H1 (cell line): ENCODE measurements around the gene LRBA. TPM values are rescaled to one million over a fixed set of nuclear protein-coding genes. Genes with fewer than 3 reads are reported as not detected.

Experiments
- CTCF ChIA-PET: fragments of 300-600 bp; sonication (Branson Sonifier 250); formaldehyde crosslinking; loops from one replicate; lab custom pipeline; 2021; ENCODE audit not compliant: partially characterized antibody; lab: Charles Lee
- POLR2A ChIA-PET: fragments of 300-600 bp; sonication (Branson Sonifier 250); formaldehyde crosslinking; loops from one replicate; lab custom pipeline; 2021; ENCODE audit warnings: inconsistent platforms; ENCODE audit not compliant: partially characterized antibody; lab: Charles Lee
- DNase-seq, 2 experiments: peaks; one replicate each; pipeline versions ENCODE4 v3.0.0 to v3.0.0-alpha.2; 2010 to 2022; ENCODE audit warnings: low spot score in 2 of 2, low read depth in 1 of 2, mixed read lengths in 1 of 2
- FAIRE-seq: peaks from 2 replicates; lab custom pipeline; 2011; peaks lifted over from hg19 to GRCh38; lab: Jason Lieb, UNC
- H2AFZ ChIP-seq: 2 replicates; pipeline ENCODE4 v1.8.1; 2012; ENCODE audit warnings: low read length, inconsistent platforms
- H2AK5ac ChIP-seq: 2 replicates; pipeline ENCODE4 v1.6.1; 2013; ENCODE audit warnings: low read depth, low read length
- H2BK120ac ChIP-seq: replicated peaks from 2 replicates; pipeline ENCODE3; 2013; ENCODE audit warnings: low read depth, low read length, inconsistent platforms
- H2BK12ac ChIP-seq: 2 replicates; pipeline ENCODE4 v1.6.1; 2013; ENCODE audit warnings: low read depth, low read length
- H2BK15ac ChIP-seq: 2 replicates; pipeline ENCODE4 v1.6.1; 2013; ENCODE audit warnings: low read length
- H2BK20ac ChIP-seq: 2 replicates; pipeline ENCODE4 v1.6.1; 2013; ENCODE audit warnings: low read length
- H2BK5ac ChIP-seq: 2 replicates; pipeline ENCODE4 v1.6.1; 2013; ENCODE audit warnings: low read depth, low read length
- H3K14ac ChIP-seq: 2 replicates; pipeline ENCODE4 v1.6.1; 2013; ENCODE audit warnings: inconsistent platforms; ENCODE audit not compliant: insufficient read length
- H3K18ac ChIP-seq: 2 replicates; pipeline ENCODE4 v1.6.1; 2013; ENCODE audit warnings: low read length; ENCODE audit errors: extremely low read depth
- H3K23ac ChIP-seq: 2 replicates; pipeline ENCODE4 v1.6.1; 2013; ENCODE audit warnings: inconsistent platforms; ENCODE audit not compliant: insufficient read length
- H3K23me2 ChIP-seq: 2 replicates; pipeline ENCODE4 v1.6.1; 2013; ENCODE audit warnings: low read depth, low read length
- H3K27ac ChIP-seq: 2 replicates; pipeline ENCODE4 v1.6.1; 2011; ENCODE audit warnings: low read depth, low read length, inconsistent platforms
- H3K27me3 ChIP-seq, 4 experiments: replicated peaks in 1 of 4; 1 replicate in 1 of 4; 2 replicates in 3 of 4; pipeline versions ENCODE4 v1.6.1 to v1.8.1; 2011 to 2013; ENCODE audit warnings: low read length in 3 of 4, mild to moderate bottlenecking in 3 of 4, inconsistent platforms in 2 of 4, mixed read lengths in 2 of 4, moderate library complexity in 1 of 4; ENCODE audit not compliant: control insufficient read depth in 3 of 4, insufficient read depth in 3 of 4; ENCODE audit errors: extremely low read depth in 1 of 4
- H3K36me3 ChIP-seq, 4 experiments: 2 replicates each; pipeline versions ENCODE4 v1.6.1 to v1.8.1; 2011 to 2013; ENCODE audit warnings: mild to moderate bottlenecking in 4 of 4, low read length in 3 of 4, moderate library complexity in 2 of 4, control low read depth in 1 of 4, inconsistent platforms in 1 of 4; ENCODE audit not compliant: insufficient read depth in 4 of 4, control insufficient read depth in 2 of 4
- H3K4ac ChIP-seq: replicated peaks from 2 replicates; pipeline ENCODE3; 2013; ENCODE audit warnings: low read length, low read depth, mixed read lengths, inconsistent platforms; ENCODE audit not compliant: insufficient read length
- H3K4me1 ChIP-seq, 4 experiments: replicated peaks in 1 of 4; 1 replicate in 1 of 4; 2 replicates in 3 of 4; pipeline versions ENCODE4 v1.6.1 to v1.8.1; 2011 to 2013; ENCODE audit warnings: low read length in 3 of 4, inconsistent platforms in 2 of 4, mixed read lengths in 1 of 4; ENCODE audit not compliant: insufficient read depth in 4 of 4, control insufficient read depth in 3 of 4
- H3K4me2 ChIP-seq, 2 experiments: 2 replicates each; pipeline versions ENCODE4 v1.6.1 to v1.8.1; 2011 to 2013; ENCODE audit warnings: low read depth in 2 of 2, low read length in 2 of 2, control low read depth in 1 of 2, inconsistent platforms in 1 of 2, mild to moderate bottlenecking in 1 of 2; ENCODE audit not compliant: insufficient read depth in 1 of 2
- H3K4me3 ChIP-seq, 4 experiments: fragments of 200-600, 300-600 bp in 1 of 4; sonication (generic), shearing (Covaris generic), sonication (Bioruptor Twin) in 1 of 4; 2 replicates each; pipeline versions ENCODE4 v1.5.1 to v1.8.1; 2011 to 2016; ENCODE audit warnings: low read length in 4 of 4, low read depth in 3 of 4, control low read depth in 2 of 4, inconsistent platforms in 2 of 4, mild to moderate bottlenecking in 2 of 4, mixed read lengths in 1 of 4, moderate library complexity in 1 of 4; ENCODE audit not compliant: insufficient read depth in 2 of 4; ENCODE audit errors: extremely low read depth in 1 of 4
- H3K56ac ChIP-seq: replicated peaks from 2 replicates; pipeline ENCODE3; 2013; ENCODE audit warnings: low read depth, mild to moderate bottlenecking, mixed read lengths, low read length, inconsistent platforms; ENCODE audit not compliant: insufficient read length
- H3K79me1 ChIP-seq: 2 replicates; pipeline ENCODE4 v1.6.1; 2013; ENCODE audit warnings: low read depth, low read length, control low read depth
- H3K79me2 ChIP-seq, 2 experiments: 2 replicates each; pipeline versions ENCODE4 v1.6.1 to v1.8.1; 2012 to 2013; ENCODE audit warnings: low read length in 2 of 2, mild to moderate bottlenecking in 2 of 2, inconsistent platforms in 1 of 2; ENCODE audit not compliant: insufficient read depth in 2 of 2, control insufficient read depth in 1 of 2
- H3K9ac ChIP-seq, 4 experiments: replicated peaks in 1 of 4; 1 replicate in 1 of 4; 2 replicates in 3 of 4; pipeline versions ENCODE4 v1.6.1 to v1.8.1; 2011 to 2013; ENCODE audit warnings: low read depth in 3 of 4, low read length in 3 of 4, control low read depth in 2 of 4, mild to moderate bottlenecking in 2 of 4, moderate library complexity in 2 of 4, inconsistent platforms in 1 of 4; ENCODE audit errors: extremely low read depth in 1 of 4
- H3K9me3 ChIP-seq, 2 experiments: 2 replicates each; pipeline versions ENCODE4 v1.6.1 to v1.8.1; 2012 to 2013; ENCODE audit warnings: mild to moderate bottlenecking in 2 of 2, moderate library complexity in 2 of 2, control low read depth in 1 of 2, inconsistent platforms in 1 of 2, low read depth in 1 of 2, low read length in 1 of 2, mixed read lengths in 1 of 2; ENCODE audit not compliant: insufficient read depth in 2 of 2
- H4K20me1 ChIP-seq, 2 experiments: replicated peaks in 1 of 2; 2 replicates each; pipeline versions ENCODE3 to v1.8.1; 2011 to 2013; ENCODE audit warnings: inconsistent platforms in 2 of 2, low read length in 2 of 2, mild to moderate bottlenecking in 1 of 2; ENCODE audit not compliant: insufficient read depth in 2 of 2, control insufficient read depth in 1 of 2
- H4K5ac ChIP-seq: 2 replicates; pipeline ENCODE4 v1.6.1; 2013; ENCODE audit warnings: low read length, low read depth, mixed read lengths, inconsistent platforms; ENCODE audit not compliant: insufficient read length
- H4K8ac ChIP-seq: 2 replicates; pipeline ENCODE4 v1.8.0; 2013; ENCODE audit warnings: mild to moderate bottlenecking, moderate library complexity, low read length, inconsistent platforms; ENCODE audit not compliant: insufficient read depth; ENCODE audit errors: extremely low read depth
- H4K91ac ChIP-seq: replicated peaks from 2 replicates; pipeline ENCODE3; 2013; ENCODE audit warnings: low read length, mixed read lengths, inconsistent platforms; ENCODE audit not compliant: insufficient read length
- CHD2 ChIP-seq: IDR thresholded peaks from 2 replicates; pipeline ENCODE4 v1.6.1; 2012; ENCODE audit warnings: low read length, improper control_type of control experiment
- CREB1 ChIP-seq: IDR thresholded peaks from 2 replicates; pipeline ENCODE4 v1.6.1; 2012; ENCODE audit warnings: inconsistent platforms
- CTCF ChIP-seq, 3 experiments: IDR thresholded peaks; 1 replicate in 2 of 3; 2 replicates in 1 of 3; pipeline versions ENCODE4 v1.5.1 to v1.6.1; 2011; ENCODE audit warnings: low read length in 3 of 3, mild to moderate bottlenecking in 3 of 3, inconsistent platforms in 2 of 3, low read depth in 1 of 3, moderate library complexity in 1 of 3; ENCODE audit not compliant: insufficient read depth in 1 of 3; ENCODE audit errors: control extremely low read depth in 1 of 3
- EP300 ChIP-seq, 2 experiments: IDR thresholded peaks; 1 replicate in 1 of 2; 2 replicates in 1 of 2; pipeline ENCODE4 v1.6.1; 2011 to 2012; ENCODE audit warnings: low read depth in 2 of 2, low read length in 2 of 2, mild to moderate bottlenecking in 2 of 2, borderline replicate concordance in 1 of 2, inconsistent platforms in 1 of 2, moderate library complexity in 1 of 2
- EZH2 ChIP-seq: fragments of 200-600 bp; sonication (generic); IDR thresholded peaks from 2 replicates; pipeline ENCODE4 v1.7.1; 2012; ENCODE audit warnings: low read depth, mild to moderate bottlenecking, moderate library complexity, low read length, inconsistent platforms; ENCODE audit not compliant: severe bottlenecking
- PHF8 ChIP-seq: fragments of 200-600 bp; sonication (generic); conservative IDR thresholded peaks from 2 replicates; pipeline ENCODE4 v1.7.1; 2012; ENCODE audit warnings: low read depth, mild to moderate bottlenecking, inconsistent platforms, low read length, moderate library complexity
- POLR2AphosphoS5 ChIP-seq: IDR thresholded peaks from 2 replicates; pipeline ENCODE4 v1.6.1; 2011; ENCODE audit warnings: low read depth, low read length
- SIRT6 ChIP-seq: IDR thresholded peaks from one replicate; pipeline ENCODE4 v1.7.1; 2012; ENCODE audit warnings: low read length, inconsistent platforms
- USF2 ChIP-seq: IDR thresholded peaks from 2 replicates; pipeline ENCODE4 v1.6.1; 2011; ENCODE audit warnings: low read length, improper control_type of control experiment
- WGBS, 2 experiments: shearing (Covaris generic) in 1 of 2; methylation state at CpG; one replicate each; pipeline versions ENCODE4 v1.1.6 to v1.1.7; 2013 to 2015; ENCODE audit warnings: low lambda C conversion rate in 2 of 2, mixed read lengths in 2 of 2, inconsistent platforms in 1 of 2, low coverage in 1 of 2, missing lambda C conversion rate in 1 of 2; ENCODE audit not compliant: insufficient replicate concordance in 2 of 2, insufficient coverage in 1 of 2, insufficient read length in 1 of 2; ENCODE audit errors: extremely low coverage in 1 of 2, missing lambda C conversion rate in 1 of 2; 5-methylcytosine and 5-hydroxymethylcytosine counted together
- polyA plus RNA-seq, 7 experiments: library from polyadenylated mRNA; depleted of rRNA in 3 of 7; stranded (reverse) in 5 of 7; unstranded in 2 of 7; fragments of >200 nt in 5 of 7; fragments of 200-250 nt in 2 of 7; gene quantifications; 1 replicate in 5 of 7; 2 replicates in 1 of 7; 4 replicates in 1 of 7; pipeline versions ENCODE4 v1.2.1 to v1.2.3, GENCODE V29; 2011 to 2013; ENCODE audit warnings: missing spikeins in 2 of 7, mixed read lengths in 2 of 7
- total RNA-seq: library from RNA; stranded (reverse); fragmentation: NEBNext Ultra II Directional; extraction: Animal tissue kit (Norgen Biotek cat#: 25700); gene quantifications from 2 replicates; pipeline ENCODE4 v1.2.1, GENCODE V29; 2021

Gene LRBA
- total and polyA plus RNA-seq, 2 of the 8 experiments (the other 6 are each of a cell fraction or from before 2014, with no cell fraction given): 54.6 to 83.2 TPM

- H3K27me3 ChIP-seq: no peaks in the 10 kb centered on the region
- H2BK12ac ChIP-seq: no peak overlapping the region
- H3K4me1 ChIP-seq: peaks cover 2 to 5% (median 4%) of the 10 kb centered on the region in 4 experiments; a peak in 5 of 7 replicates
- no peak overlapping the region for H3K18ac ChIP-seq
- no peak overlapping the region for H2AFZ ChIP-seq
- no peak overlapping the region for H4K91ac ChIP-seq
- TF ChIP-seq EZH2: no peak
- TF ChIP-seq PHF8: no peak
- no peak for TF ChIP-seq CHD2
- TF ChIP-seq POLR2AphosphoS5: no peak
- no peak for TF ChIP-seq CTCF (IDR thresholded peaks at IDR 0.05; ENCODE audit: control extremely low read depth in 1 of 3, insufficient read depth in 1 of 3, low read depth in 1 of 3, low read length in 3 of 3)
- no peak for TF ChIP-seq EP300 (IDR thresholded peaks at IDR 0.05; ENCODE audit: borderline replicate concordance in 1 of 2, low read depth in 2 of 2, low read length in 2 of 2)
- TF ChIP-seq USF2: no peak
- TF ChIP-seq CREB1: no peak
- no peak for TF ChIP-seq SIRT6
- TF ChIP-seq, all 59 proteins: peak for 0
- H3K9ac ChIP-seq: no peak overlapping the region
- H3K14ac ChIP-seq: no peak overlapping the region
- H3K36me3 ChIP-seq: no peaks in the 10 kb centered on the region
- H3K4me3 ChIP-seq: no peak overlapping the region
- FAIRE-seq: no peak
- no peak overlapping the region for H4K5ac ChIP-seq
- H3K9me3 ChIP-seq: no peaks in the 10 kb centered on the region
- H3K79me1 ChIP-seq: no peaks in the 10 kb centered on the region
- H4K8ac ChIP-seq: no peak overlapping the region
- WGBS, 2 experiments: 85% methylated on average over 4 of the region's 4 CpGs; no CpG with 5 or more reads in 1 of the 2 experiments
- H3K27ac ChIP-seq: no peak overlapping the region
- H3K23ac ChIP-seq: no peak overlapping the region
- H2AK5ac ChIP-seq: no peak overlapping the region
- no peak overlapping the region for H3K56ac ChIP-seq
- H2BK20ac ChIP-seq: no peak overlapping the region
- DNase-seq: no peak
- no peak overlapping the region for H2BK15ac ChIP-seq
- H2BK120ac ChIP-seq: no peak overlapping the region
- no peak overlapping the region for H3K4ac ChIP-seq
- ChIA-PET CTCF (interaction anchor here (1.2 to 1.4 kb wide), 2 partner anchors 13 to 68 kb away, joined by 3 read pairs; no protein-coding TSS in a partner anchor), POLR2A (no interaction called here)
- no peaks in the 10 kb centered on the region for H3K79me2 ChIP-seq
- no peak overlapping the region for H2BK5ac ChIP-seq
- H4K20me1 ChIP-seq: no peaks in the 10 kb centered on the region
- H3K23me2 ChIP-seq: no peaks in the 10 kb centered on the region
- no peak overlapping the region for H3K4me2 ChIP-seq
These were observed 704.8 kb downstream of the LRBA start for GRCh38 chr4:150310159-150310895.
